Tibial nerve (tissue), 4 donors: Measurements from ENCODE around the gene CDC23. TPM values are rescaled to one million over a fixed set of nuclear protein-coding genes. Genes with fewer than 3 reads are reported as not detected.

ENCODE experiments used
- DNase-seq, 2 donors: peaks; one replicate each; pipeline ENCODE4 v3.0.0-alpha.2; 2019; ENCODE audit warnings: low spot score in 2 of 2
- H3K27ac ChIP-seq, 4 donors: fragments of 200-600 bp; sonication (generic) in 3 of 4; one replicate each; pipeline ENCODE4 v1.5.1; 2017 to 2019; ENCODE audit warnings: mild to moderate bottlenecking in 1 of 4
- H3K27me3 ChIP-seq, 2 donors: fragments of 200-600 bp; sonication (generic) in 1 of 2; one replicate each; pipeline versions ENCODE4 v1.5.1 to v1.6.0; 2017 to 2019
- H3K36me3 ChIP-seq, 3 donors: fragments of 200-600 bp; sonication (generic); one replicate each; pipeline ENCODE4 v1.5.1; 2018 to 2019
- H3K4me1 ChIP-seq, 4 donors: fragments of 200-600 bp; sonication (generic) in 3 of 4; one replicate each; pipeline ENCODE4 v1.5.1; 2017 to 2019
- H3K4me3 ChIP-seq, 4 donors: fragments of 200-600 bp; sonication (generic) in 3 of 4; one replicate each; pipeline ENCODE4 v1.5.1; 2017 to 2019; ENCODE audit warnings: mild to moderate bottlenecking in 1 of 4, moderate library complexity in 1 of 4
- H3K9me3 ChIP-seq, 4 donors: fragments of 200-600 bp; sonication (generic) in 3 of 4; one replicate each; pipeline ENCODE4 v1.5.1; 2017 to 2019
- EP300 ChIP-seq, 2 donors: sonication (generic); formaldehyde crosslinking; IDR thresholded peaks; one replicate each; pipeline ENCODE4 v1.6.1; 2017; ENCODE audit warnings: antibody characterized with exemption in 2 of 2, mild to moderate bottlenecking in 1 of 2
- POLR2A ChIP-seq, 2 donors: fragments of 450-650 bp; IDR thresholded peaks; one replicate each; pipeline ENCODE4 v1.6.1; 2017; ENCODE audit warnings: antibody characterized with exemption in 2 of 2, mild to moderate bottlenecking in 2 of 2, moderate library complexity in 2 of 2
- WGBS, 2 donors: methylation state at CpG; one replicate each; pipeline ENCODE4 v1.1.5; 2018; 5-methylcytosine and 5-hydroxymethylcytosine counted together
- total RNA-seq, 4 donors: library from RNA; depleted of rRNA; stranded (reverse); fragments of >200 nt; gene quantifications; one replicate each; pipeline ENCODE4 v1.1.0, GENCODE V29; 2016
- TF ChIP-seq, protein P1 (sequence below), 5 experiments: fragments of 200-600 bp in 3 of 5; fragments of 450-650 bp in 2 of 5; sonication (generic) in 3 of 5; IDR thresholded peaks; one replicate each; pipeline ENCODE4 v1.5.1; 2016 to 2019; ENCODE audit warnings: antibody characterized with exemption in 5 of 5, mild to moderate bottlenecking in 3 of 5, moderate library complexity in 2 of 5

Gene CDC23
- total RNA-seq, 4 donors from 2014 or later, result 13.1 to 17.6 (median 14.9) TPM

DNA sequence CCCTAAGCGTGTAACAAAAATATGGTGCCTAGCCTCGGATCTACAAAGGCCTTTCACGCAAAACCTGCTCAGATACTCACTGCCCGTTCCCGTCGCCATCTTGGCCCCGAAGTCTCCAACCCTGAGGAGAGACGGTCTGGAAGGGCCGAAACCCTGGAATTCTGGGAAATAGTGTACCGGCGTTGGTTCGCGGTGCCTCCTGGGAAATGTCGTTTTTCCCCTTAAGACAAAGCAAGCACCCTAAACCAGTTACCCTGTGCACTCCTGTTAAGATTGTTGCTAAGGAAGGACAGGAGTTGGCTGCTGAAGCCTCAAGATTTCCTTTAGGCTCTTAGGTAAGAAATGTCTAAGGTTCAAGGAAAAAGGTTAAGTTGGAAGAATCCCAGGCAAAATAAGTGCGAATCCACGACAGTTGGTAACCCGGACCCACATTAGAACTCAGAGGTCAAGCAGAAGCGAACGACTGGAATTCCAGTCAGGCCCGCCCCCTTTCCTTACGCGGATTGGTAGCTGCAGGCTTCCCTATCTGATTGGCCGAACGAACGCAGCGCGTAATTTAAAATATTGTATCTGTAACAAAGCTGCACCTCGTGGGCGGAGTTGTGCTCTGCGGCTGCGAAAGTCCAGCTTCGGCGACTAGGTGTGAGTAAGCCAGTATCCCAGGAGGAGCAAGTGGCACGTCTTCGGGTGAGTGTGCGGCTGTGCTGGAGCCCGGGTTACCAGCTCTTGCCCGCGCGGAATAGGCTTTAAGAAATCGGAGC, 34.4 kb downstream of the CDC23 start, which contains the start of the genes BRD8 and KIF20A:
BRD8 (minus strand) TSS at position 115 of the 761 bp plus-strand sequence; CDS start at position 99, 16 bp downstream.
KIF20A (plus strand) TSS at position 597 of the 761 bp plus-strand sequence. CDS start 569 bp downstream, outside the sequence.
- H3K4me1 ChIP-seq, result peaks cover 0 to 34% (median 18%) of the 10 kb centered on the region in 4 donors
- no peaks in the 10 kb centered on the region for H3K27me3 ChIP-seq
- WGBS, 2 donors, result 1% methylated on average over 40 to 41 of the region's 41 CpGs
- TF ChIP-seq, protein P1, sequence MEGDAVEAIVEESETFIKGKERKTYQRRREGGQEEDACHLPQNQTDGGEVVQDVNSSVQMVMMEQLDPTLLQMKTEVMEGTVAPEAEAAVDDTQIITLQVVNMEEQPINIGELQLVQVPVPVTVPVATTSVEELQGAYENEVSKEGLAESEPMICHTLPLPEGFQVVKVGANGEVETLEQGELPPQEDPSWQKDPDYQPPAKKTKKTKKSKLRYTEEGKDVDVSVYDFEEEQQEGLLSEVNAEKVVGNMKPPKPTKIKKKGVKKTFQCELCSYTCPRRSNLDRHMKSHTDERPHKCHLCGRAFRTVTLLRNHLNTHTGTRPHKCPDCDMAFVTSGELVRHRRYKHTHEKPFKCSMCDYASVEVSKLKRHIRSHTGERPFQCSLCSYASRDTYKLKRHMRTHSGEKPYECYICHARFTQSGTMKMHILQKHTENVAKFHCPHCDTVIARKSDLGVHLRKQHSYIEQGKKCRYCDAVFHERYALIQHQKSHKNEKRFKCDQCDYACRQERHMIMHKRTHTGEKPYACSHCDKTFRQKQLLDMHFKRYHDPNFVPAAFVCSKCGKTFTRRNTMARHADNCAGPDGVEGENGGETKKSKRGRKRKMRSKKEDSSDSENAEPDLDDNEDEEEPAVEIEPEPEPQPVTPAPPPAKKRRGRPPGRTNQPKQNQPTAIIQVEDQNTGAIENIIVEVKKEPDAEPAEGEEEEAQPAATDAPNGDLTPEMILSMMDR (IDR thresholded peaks at IDR 0.05), result no peak
- TF ChIP-seq EP300 (IDR thresholded peaks at IDR 0.05), result peak; percentile 88 to 89
- peak in 1 of 2 donors; percentile 32 for TF ChIP-seq POLR2A (IDR thresholded peaks at IDR 0.05)
- H3K4me3 ChIP-seq, result peak within 1 kb of the TSS; percentile 72 to 86 (median 75)
- peak; percentile 92 to 99 for DNase-seq
- H3K36me3 ChIP-seq, result peaks cover 0 to 44% (median 0%) of the 10 kb centered on the region in 3 donors
- no peaks in the 10 kb centered on the region for H3K9me3 ChIP-seq
- H3K27ac ChIP-seq, result peak within 1 kb of the TSS; percentile 75 to 91 (median 81)

DNA sequence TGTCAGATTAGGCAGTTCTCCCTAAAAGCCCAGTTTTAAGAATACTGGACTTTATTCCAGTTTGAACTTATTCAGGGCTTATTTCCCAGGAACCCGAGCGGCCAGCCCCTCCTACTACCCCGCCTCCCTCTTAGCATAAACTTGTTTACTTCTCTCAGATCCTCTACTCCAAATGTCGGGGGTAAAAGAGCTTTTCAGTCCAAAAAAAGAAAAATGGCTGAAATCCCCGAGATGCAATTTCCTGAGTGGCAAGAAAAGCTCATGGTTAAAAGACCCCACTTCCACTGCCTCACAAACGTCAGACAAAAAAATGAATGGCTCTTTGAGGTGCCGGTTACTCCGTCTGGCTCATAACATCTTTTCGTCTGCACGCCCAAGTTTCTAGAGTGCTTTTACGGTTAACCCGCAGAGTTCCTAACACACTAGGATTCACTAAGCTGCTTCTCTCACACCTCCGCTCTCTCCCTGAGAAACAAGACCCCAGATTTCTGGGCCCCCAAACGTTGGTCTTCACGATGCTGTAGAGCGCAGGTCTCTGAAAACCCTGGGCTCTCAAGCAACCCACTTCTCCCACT, 35.1 kb downstream of the CDC23 start:
- Histone ChIP-seq H3K27me3 (no peaks in the 10 kb centered on the region), H3K27ac (peak overlapping the region; percentile 75 to 91 (median 81)), H3K4me1 (peaks cover 0 to 34% (median 18%) of the 10 kb centered on the region in 4 donors), H3K4me3 (peak overlapping the region; percentile 72 to 86 (median 75)), H3K36me3 (peaks cover 0 to 44% (median 0%) of the 10 kb centered on the region in 3 donors), H3K9me3 (no peaks in the 10 kb centered on the region)
- no peak for DNase-seq
- TF ChIP-seq, protein P1 (IDR thresholded peaks at IDR 0.05), result no peak
- no peak for TF ChIP-seq EP300 (IDR thresholded peaks at IDR 0.05)
- no peak for TF ChIP-seq POLR2A (IDR thresholded peaks at IDR 0.05)
- WGBS, 2 donors, result 0 to 1% methylated on average over 16 of the region's 16 CpGs

DNA sequence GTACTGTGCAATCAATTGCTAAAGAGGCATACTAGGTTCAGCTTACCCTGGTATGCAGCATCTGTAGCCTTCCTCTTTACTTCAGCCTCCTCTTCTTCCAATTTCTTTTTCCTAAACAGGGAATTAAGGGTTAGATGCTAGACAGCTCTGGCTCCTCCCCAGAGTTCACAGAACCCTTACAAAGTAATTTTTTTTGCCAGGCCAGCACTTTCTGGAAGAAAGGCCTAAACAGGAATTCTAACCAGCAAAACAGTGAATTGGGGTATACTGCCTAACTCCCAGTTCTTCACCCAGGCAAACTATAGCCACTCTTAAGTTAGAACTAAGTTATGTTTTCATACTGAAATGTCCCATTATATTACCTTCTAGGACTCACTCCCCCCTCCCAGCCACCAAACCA, 42.8 kb downstream of the CDC23 start:
- Histone ChIP-seq H3K27ac (no peak overlapping the region), H3K36me3 (peaks cover 7 to 99% (median 30%) of the 10 kb centered on the region in 3 donors), H3K9me3 (no peaks in the 10 kb centered on the region), H3K27me3 (no peaks in the 10 kb centered on the region), H3K4me3 (no peak overlapping the region), H3K4me1 (peaks cover 0 to 5% (median 0%) of the 10 kb centered on the region in 4 donors)
- DNase-seq, result no peak
- TF ChIP-seq, protein P1 (IDR thresholded peaks at IDR 0.05), result no peak
- TF ChIP-seq POLR2A (IDR thresholded peaks at IDR 0.05) (no peak), EP300 (IDR thresholded peaks at IDR 0.05) (no peak)

DNA sequence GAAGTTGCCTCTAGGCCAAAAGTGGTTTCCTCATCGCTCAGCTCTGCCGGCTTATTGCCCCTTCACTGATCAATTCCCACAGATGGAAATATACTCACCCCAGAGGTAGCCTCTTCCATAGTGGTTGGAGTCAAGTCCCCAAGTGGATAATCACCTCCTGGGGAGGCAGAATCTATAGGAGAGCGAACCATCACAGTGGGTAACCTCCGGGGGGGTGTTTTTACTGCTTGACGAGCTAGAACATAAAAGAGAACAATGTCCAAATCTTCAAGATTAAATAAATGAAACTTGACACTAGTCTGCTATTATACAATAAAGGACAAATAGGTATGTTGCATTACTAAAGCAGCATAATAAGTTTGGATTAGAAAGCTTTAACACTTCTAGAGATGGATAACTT, 44.0 kb downstream of the CDC23 start:
- H3K27me3 ChIP-seq, result no peaks in the 10 kb centered on the region
- no peaks in the 10 kb centered on the region for H3K4me1 ChIP-seq
- WGBS, 2 donors, result 79 to 81% methylated on average over 5 of the region's 5 CpGs
- H3K9me3 ChIP-seq, result no peaks in the 10 kb centered on the region
- DNase-seq, result no peak
- H3K4me3 ChIP-seq, result no peak overlapping the region
- TF ChIP-seq POLR2A (IDR thresholded peaks at IDR 0.05), result no peak
- TF ChIP-seq, protein P1 (IDR thresholded peaks at IDR 0.05), result no peak
- no peak for TF ChIP-seq EP300 (IDR thresholded peaks at IDR 0.05)
- peaks cover 7 to 99% (median 31%) of the 10 kb centered on the region in 3 donors for H3K36me3 ChIP-seq
- H3K27ac ChIP-seq, result no peak overlapping the region

DNA sequence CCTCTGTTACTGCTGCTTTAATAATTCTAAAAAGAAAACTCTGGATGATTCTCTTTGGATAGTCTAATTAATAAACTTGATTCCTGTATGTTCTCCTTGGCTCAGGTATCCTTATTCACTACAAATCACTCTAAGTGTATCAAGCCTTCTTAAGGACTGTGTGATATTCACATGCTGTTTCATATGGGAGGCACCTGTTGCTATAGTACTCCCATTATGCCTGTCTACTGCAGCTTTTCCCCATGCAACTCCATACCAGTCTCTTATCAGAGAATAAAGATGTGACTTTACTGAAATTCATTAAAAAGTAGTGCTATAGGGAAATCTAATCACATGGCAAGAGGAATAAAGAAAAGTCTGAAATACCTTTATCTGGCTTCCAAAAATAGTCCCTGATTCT, 49.4 kb downstream of the CDC23 start:
- Histone ChIP-seq H3K9me3 (no peaks in the 10 kb centered on the region), H3K27ac (no peak overlapping the region), H3K36me3 (peaks cover 6 to 100% (median 28%) of the 10 kb centered on the region in 3 donors), H3K4me3 (no peak overlapping the region), H3K4me1 (no peaks in the 10 kb centered on the region), H3K27me3 (no peaks in the 10 kb centered on the region)
- no peak for TF ChIP-seq POLR2A (IDR thresholded peaks at IDR 0.05)
- TF ChIP-seq, protein P1 (IDR thresholded peaks at IDR 0.05), result no peak
- no peak for TF ChIP-seq EP300 (IDR thresholded peaks at IDR 0.05)
- no peak for DNase-seq
